Left cardiac atrium (tissue), 4 donors: ENCODE measurements around the gene HOXA2. TPM values are rescaled to one million over a fixed set of nuclear protein-coding genes. Genes with fewer than 3 reads are reported as not detected.

Experiments
- ATAC-seq, 2 donors: fragments of 200-7000 bp; cut with Tn5 transposase; one replicate each; pipeline ENCODE4 v1.9.1; 2020; ENCODE audit warnings: mild to moderate bottlenecking in 2 of 2, moderate library complexity in 2 of 2
- DNase-seq: peaks from one replicate; pipeline ENCODE4 v3.0.0-alpha.2; 2020
- intact Hi-C, 2 donors: fragments of 100-400 bp; cut with DNase I; formaldehyde crosslinking; loops; one replicate each; pipeline versions ENCODE4 v1.14.1 to v1.15.1; 2022 to 2023
- total RNA-seq, 2 donors: library from RNA; stranded (reverse); fragmentation: NEBNext Ultra II Directional; extraction: Animal tissue kit (Norgen Biotek cat#: 25700); gene quantifications; one replicate each; pipeline ENCODE4 v1.2.1, GENCODE V29; 2021
- donor health status: DM: no; HTN: yes; CAD: no.
- donor health status: DM: no; HTN: yes; CAD: no; lungs with severe emphysema.
- donor health status: DM: yes; HTN: yes; CAD: no.
- donor health status: Dilated cardiomyopathy.

Gene HOXA2
- total RNA-seq, 2 donors from 2014 or later, result 0.13 to 0.38 TPM

DNA sequence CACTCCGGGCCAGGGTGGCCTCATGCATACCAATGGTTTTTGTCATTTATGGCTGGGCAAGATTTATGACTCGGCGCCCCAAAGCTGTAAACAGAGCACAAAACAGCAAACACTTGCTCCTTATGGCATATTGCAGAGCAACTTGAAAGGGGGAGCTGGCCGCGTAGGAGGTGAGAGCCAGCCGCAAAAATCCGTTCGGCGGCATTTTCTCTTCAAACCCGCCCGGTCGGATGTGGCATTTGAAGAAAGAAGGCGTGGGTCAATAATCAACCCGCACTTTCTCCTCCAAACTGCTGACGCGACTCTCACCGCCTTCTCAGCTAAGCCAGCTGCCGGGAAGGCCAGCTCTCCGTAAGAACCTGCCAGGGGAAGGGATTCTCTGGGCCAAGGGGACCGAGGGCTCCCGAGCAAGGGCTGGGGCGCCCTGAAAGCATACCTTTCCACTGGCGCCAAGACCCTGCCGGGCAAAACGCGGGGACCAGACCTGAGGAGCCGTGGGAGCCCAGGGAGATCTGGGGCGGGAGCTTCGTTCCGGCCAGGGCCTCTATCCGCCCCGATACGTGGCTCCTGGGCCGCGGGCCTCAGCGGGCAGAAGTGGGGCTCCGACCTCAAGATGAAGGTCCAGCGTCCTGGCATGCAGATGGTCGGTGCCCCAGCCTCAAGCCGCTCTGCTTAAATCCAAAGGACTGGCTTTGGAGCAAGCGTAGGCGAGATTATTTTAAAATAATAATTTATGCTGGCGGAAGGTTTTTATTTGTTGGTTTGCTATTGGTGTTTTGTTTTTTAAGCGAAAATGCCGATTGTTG, 12.9 kb upstream of the HOXA2 start:
- intact Hi-C loops, result no loop called here
- DNase-seq (no peak), ATAC-seq (no peak)

DNA sequence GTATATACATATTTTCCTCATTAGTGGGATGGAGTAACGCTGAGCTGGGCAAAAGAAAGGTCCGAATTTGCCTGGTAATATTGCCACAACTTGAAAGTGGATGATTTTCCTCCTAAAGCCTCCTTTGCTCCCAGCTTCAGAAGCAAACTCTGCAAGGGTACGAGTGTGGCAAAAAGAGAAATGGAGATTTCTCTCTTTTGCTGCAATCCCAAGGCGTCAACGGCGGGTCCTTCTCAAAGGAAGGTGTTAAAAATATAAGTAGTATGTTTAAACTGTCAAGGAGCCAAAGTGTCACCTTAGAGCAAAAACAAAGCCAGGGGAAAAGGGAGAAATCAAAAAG, 12.4 kb upstream of the HOXA2 start:
- ATAC-seq (no peak), DNase-seq (no peak)
- intact Hi-C loops, result no loop called here

DNA sequence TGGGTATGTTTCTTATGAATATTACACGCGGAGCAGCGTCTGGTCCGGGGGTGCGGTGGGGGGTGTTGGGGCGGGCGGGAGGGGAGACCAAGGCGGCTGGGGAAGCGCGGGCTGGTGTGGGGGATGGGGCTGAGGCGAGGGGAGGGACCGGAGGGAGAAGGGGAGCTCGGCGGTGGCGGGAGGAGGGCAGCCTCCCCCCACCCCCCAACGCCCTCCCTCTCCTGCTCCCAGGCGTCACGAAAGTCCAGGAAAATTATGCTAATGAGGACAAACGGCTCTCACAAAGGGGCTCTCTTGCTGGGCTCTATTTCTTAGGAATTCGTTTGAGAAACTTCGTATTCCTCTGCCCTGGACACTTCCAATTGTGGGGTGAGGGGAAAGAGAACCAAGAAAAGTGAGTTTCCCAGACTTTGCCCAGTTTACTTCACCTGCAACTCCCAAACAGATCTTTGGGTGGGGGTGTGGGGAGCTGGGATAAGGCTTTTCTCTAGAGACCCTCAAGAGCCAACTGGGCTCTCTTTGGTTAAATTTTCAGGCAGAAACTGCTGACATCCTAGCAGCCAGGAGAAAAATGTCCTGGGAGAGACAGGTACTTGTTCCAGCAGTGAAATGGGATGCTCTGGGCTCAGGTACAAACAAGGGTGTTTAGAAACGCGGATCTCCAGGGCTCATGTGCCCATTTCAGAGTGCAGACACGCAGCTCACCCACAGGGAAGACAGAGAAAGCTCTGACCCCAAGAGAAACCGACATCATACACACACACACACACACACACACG, 11.7 kb upstream of the HOXA2 start:
- ATAC-seq (peak in 1 of 2 donors; percentile 32), DNase-seq (no peak)
- intact Hi-C loops, result no loop called here

DNA sequence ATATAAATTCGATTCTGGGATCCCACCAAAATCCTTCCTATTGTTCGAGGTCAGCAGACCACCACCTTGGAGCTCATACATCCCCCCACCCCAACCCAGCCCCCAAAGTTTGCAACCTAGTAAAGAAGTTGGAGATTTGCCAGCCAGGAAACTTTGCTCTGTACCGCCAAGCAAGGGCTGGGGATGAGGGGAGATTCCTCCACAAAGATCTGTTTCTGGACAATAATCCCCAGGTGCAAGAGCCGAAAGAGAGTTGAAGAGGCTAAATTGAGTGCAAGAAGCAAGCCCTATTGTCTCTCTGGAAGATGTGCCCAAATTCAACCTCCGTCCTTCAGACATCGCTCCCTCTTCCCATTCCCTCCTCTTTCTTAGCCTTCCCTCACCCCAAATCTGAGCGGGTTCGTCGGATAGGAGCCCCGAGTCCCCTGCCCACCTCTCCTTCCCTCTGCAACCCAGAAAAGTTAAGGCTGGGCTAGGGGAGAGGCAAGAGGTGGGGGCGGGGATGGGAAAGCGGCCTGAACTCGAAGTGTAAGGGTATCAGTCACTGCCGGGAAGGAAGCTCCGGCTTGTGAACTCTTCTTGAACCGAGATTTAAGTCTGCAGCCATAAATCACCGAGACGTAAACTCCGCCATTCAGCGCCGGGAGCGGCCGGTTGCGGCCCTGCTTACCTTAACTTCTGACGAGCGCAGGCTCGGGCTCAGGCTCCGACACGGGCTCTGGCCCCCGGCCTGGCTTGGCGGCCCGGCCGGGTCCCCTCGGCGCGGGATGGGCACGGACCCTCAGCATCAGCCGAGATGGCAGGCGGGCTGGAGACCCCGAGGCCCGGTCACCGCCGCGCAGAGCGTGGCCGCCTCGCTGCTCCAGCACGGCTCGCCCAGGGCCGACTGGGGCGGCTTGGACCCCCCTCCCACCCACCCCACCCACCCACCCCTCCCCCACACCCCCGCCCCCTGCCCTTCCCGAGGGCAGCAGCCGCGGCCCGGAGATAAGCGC, 10.8 kb upstream of the HOXA2 start:
- DNase-seq, result no peak
- peak in 1 of 2 donors; percentile 30 for ATAC-seq

DNA sequence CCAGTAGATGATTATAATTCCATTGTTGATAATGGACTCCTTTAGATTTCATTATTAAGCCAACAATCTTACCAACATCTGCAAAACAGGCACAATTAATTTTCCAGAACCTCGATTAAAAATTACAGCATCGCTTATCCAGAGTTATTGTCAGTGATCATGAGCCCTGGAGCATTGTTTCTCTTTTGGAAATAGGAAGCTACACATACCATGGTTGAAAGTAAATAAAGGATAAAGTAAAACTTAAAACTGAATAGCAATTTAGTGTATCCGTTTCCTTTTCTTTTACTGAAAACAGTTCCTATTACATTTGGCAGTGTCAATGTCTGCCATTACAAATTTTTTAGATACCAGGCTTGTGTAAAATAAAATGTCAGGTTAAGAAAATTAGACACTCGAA, 9.9 kb upstream of the HOXA2 start:
- intact Hi-C loops, result no loop called here
- no peak for DNase-seq
- no peak for ATAC-seq

More for the DNA sequence above, 10.8 kb upstream of the HOXA2 start:
- intact Hi-C loops, result no loop called here

DNA sequence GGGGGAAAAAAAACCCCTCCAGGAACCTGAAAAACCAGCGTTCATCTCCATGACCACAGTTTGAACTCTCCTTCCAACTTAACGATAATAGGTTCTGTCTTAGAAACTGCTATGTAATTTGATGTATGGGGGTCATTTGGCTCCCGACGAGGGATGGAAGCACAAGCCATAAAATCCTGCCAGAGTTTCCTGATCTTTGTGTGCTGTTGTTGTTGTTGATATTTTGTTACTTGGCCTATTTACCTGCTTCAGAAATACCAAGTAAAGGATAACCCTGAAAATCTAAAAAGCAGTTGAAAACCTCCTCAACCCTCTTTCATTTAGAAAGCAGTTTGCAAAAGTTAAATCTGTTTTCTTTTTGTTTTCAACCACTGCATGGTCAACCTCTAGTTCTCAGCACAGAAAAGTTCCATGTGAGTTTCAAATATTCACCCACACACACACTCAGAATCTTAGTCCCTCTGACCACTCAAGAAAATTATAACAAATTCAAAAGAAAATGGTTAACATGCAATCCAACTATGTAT, 9.3 kb upstream of the HOXA2 start:
- no peak for DNase-seq
- intact Hi-C loops, result no loop called here

DNA sequence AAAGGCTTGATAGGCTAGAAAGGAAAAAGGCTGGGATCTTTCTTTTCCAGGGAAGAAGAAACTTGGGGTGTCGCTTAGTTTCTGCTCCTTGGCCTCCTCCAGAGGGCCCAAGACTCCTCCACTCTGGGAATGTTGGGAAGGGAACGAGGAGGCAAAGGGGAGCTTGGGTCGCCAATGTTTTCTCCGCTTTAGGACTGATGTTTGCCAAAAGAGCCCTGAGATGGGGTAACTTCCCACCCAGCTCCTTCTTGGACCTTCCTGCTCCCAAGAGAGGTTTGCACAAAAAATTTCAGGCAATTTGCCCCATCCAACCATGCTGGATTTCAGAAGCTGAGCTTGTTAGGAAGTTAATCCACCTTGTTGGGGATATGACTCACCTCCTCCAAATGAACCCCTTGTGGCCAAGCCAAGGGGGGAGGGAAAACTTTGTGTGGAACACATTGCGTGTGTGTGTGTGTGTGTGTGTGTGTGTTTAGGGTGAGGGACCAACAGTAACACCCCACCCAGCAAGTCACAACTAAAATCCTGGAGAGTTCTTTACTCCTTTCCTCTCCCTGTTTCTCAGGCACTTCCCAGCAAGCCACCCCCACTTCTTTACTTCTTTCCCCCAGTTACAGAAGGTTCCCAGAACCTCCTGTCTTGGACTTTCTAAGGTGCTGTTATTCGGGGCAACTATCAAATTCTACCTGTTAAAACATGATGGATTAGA, 8.7 kb upstream of the HOXA2 start:
- intact Hi-C loops, result no loop called here
- no peak for DNase-seq
- ATAC-seq, result no peak

More for the DNA sequence above, 9.3 kb upstream of the HOXA2 start:
- ATAC-seq, result no peak

DNA sequence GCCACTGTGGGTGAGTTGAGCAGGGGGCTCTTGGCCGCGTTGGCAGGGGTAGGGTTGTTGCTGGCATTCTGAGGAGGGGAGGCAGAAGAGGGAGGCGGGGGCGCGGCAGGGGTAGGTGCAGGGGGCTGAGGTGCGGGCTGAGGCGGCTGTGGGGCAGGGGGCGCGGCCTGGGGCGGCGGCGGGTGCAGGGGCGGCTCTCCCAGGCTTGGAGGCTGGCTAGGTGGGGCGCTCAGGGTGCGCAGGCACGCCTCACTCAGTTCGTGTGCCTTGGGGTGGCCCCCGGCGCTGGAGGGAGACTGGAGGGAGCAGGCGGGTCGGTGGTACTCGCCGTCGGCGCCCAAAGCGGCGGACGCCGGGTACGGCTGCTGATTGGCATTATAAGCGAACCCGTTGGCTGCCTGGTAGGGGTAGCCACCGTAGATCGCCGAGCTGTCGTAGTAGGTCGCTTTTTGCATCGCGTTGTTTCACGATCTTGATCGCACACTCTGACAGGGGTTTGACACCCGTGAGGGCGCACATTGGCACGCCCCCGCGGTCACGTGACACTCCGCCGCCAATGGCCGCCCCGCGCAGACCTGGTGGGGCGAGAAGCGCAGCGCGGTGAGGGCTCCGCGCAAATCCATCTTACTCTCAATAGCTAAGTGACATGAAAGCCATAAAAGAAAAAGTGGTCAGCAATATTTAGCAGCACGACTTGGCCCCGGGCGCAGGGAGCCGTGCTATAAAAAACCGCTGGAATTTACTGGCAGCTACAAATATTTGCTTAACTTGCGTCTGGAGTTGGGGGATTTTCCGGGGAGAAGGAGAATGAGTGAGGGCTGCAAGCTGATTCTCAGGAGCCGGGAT, 7.9 kb upstream of the HOXA2 start:
- DNase-seq (no peak), ATAC-seq (no peak)
- intact Hi-C loops, result no loop called here

DNA sequence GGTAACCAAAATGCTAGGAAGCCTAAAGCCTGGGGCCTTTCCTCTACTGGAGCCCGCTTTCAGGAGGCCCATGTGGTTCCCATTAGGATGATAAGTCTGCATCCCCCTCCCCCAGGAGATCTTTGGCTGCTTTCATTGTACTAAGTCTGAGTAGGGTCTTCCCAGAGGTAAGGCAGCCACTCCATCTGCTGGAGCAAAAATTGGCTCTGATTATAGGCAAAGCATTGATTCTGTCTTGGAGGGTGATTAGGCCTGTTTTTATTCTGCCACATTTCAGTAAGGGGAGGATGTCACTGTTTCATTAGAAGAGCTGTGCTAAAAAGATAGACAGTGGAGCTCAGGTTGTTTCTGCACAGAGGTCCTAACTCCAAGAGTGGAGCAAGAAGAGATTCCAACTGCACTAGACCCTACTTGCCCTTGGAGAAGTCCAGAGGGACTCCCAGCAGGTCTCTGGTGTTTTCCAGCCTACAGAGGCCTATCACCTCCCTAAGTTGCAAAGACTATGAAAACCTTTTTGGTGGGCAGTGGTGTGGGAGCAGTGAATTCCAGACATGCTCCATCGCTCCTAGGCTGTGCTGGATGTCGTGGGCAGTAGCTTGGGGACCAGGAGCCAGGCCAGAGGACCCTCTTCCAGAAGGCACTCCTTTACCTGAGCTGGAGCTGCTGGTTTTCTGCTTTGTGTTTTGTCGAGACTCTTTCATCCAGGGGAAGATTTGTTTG, 7.1 kb upstream of the HOXA2 start:
- ATAC-seq (no peak), DNase-seq (no peak)
- intact Hi-C loops, result no loop called here

DNA sequence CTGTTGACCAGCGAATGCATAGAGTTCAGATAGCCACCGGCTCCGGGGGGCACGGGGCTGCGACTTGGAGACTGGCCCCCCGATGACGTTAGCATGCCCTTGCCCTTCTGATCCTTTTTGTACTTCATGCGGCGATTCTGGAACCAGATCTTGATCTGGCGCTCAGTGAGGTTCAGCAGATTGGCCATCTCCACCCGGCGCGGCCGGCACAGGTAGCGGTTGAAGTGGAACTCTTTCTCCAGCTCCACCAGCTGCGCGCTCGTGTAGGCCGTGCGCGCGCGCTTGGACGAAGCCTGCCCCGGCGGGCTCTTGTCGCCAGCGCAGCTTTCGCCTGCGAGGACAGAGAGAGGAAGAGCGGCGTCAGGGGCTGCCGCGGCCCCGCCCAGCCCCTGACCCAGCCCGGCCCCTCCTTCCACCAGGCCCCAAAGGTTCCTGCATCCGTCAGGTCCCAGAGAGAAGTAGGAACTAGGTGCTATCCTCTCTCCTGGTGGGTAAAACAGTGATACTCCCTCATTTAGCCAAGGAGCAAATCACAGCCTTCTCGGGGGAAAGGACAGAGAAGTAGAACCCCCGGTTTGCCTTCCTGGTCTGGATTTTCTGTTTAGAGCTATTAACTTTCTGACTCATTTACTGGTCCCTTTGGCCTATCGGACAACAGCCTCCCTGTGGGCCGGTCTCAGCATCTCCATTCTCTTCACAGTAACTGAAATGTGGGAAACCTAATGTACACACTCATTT, 6.1 kb upstream of the HOXA2 start:
- intact Hi-C loops, result no loop called here
- DNase-seq, result no peak
- peak; percentile 34 to 67 for ATAC-seq

DNA sequence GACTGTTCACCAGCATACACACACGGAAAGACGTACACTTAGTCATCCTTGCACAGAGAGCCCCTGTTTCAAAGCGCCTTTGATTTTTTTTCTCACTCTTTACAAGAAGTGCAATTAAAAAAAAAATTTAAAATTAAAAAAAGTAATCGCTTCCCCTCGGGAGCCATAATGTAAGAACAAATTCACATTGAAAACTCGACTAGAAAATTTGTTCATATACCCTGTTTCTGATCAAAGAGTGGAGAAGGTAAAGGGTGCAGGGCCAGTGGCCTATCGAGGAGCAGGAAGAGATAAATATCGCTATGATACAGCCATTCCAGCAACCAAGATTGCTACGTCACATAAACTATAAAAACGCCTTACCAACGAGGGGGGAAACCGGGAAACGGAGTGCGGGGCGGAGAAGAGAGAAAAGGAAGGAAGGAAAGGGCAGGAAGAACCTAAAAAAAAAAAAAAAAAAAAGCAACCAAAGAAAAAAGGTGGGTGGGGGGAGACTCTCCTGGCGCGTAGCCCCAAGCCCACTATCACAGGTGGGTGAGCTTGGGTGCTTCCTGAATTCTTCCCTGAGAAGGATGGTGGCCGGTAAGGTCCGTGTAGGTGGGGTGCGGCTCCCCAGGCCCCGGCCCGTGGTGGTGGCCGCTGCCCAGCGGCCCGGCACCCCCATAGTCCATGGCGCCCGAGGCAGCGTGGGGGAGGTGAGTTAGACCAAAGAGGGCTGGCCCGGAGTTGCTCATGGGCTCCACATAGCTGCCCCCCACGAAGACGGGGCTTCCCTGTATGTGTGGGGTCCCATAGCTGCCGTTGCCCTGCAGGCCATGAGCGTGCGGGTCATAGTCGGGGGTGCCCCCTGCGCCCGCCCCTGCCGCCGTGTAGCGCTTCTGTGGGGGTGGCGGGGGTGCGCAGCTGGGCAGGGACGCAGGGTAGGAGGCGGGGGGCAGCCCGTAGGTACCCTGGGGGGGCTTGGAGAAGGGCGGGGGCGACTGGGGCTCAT, 5.2 kb upstream of the HOXA2 start:
- ATAC-seq (peak in 1 of 2 donors; percentile 12), DNase-seq (no peak)
- intact Hi-C loops, result no loop called here

DNA sequence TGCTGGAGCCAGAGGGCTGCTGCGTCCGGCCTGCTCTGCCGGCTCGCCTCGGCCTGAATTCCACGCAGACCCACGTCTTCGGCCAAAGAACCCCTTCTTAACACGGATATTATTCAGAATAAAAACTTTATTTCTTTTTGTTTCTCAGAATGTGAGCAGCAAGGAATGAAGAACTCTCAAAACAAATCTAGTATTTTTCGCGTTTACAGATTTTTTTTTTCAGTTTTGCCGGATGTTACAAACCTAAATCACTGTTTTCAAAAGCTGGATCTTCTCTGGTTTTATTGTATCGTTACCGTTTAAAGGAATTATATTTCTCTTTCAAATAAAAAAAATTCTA, 4.4 kb upstream of the HOXA2 start:
- intact Hi-C loops, result no loop called here
- DNase-seq (no peak), ATAC-seq (no peak)

DNA sequence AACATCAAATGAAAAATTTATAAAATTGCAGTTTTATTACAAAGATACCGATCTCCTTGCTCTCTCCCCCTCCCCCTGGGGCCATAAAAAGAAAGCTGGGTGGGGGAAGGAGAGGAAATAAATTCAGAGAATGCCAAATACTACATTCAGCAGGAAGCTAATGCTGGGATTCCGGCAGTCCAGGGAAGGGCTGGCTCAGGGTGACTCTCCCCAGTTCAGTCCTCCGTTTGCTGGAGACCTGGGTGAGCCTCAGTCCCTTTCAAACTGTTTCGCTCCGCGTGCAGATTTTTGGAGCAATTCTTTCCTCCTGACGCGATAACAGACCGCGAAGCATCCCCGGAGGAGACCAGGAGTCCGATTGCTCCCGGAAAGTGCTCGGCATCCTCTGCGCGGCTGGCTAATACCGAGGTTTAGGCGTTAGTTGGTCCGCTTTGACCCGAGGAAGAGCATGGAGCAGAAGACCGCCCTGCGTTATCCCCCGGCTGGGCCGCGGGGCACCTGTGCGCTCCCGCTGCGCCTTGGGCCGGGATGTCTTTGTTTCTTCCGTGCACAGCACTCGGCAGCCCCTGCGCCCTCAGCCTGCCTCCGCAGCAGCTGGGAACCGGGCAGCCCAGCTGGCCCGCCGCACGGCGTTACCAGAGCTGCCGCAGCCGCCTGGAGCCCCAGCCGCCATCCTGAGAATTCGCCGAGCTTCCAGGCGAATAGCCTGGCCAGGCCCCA, 3.9 kb upstream of the HOXA2 start:
- DNase-seq (no peak), ATAC-seq (peak in 1 of 2 donors; percentile 27)
- intact Hi-C loops, result no loop called here

DNA sequence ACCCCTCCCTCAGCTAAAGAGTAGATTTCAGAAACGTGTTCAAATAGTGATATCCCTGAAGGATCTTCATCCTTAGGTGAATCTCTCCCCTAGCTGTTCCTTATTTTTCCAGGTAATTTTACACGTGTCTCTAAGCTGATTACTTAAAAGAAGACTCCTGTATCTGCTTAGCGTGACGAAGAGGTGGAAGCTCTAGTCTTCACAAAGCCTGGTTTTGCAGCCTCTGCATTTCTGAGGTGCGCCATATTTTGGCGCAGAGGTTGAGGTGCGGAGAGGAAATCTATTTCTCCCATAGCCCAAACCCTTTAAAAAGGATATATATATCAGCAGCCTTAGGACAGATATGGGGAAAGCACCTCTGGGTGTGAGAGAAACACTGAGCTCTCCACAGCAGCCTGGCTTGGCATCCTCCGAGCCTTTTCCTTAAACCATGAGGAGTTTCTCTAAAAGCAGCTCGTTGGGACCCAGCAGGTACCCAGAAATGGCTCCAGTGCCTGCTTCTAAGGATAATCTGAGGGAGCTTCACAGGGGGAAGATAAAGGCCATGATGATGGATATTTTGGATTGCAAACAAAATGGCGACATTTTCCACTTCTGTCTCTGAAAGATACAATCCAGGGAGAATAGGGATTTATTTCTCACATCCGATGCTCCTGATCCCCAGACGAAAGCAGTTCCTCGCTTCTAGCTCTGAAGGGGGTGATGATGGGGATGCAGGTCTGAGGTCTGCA, 3.0 kb upstream of the HOXA2 start:
- no peak for ATAC-seq
- intact Hi-C loops, result no loop called here
- no peak for DNase-seq
